Activated T-cell treated with anti-CD3 and anti-CD28 coated beads, Interleukin-2, amount 50 U/mL, for 24 hours (primary cell): ENCODE data around the gene FUBP3.
A peak's percentile ranks its signal among the peaks of the same experiment; 100 is the strongest.

Experiments
- DNase-seq: peaks from one replicate; pipeline ENCODE4 v3.0.0-alpha.2; 2020
- H3K27ac Mint-ChIP-seq: 2 replicates; pipeline ENCODE4 v1.8.0; 2020; ENCODE audit warnings: mild to moderate bottlenecking, mixed read lengths
- H3K27me3 Mint-ChIP-seq: 2 replicates; pipeline ENCODE4 v1.8.0; 2020; ENCODE audit warnings: mixed read lengths
- H3K36me3 Mint-ChIP-seq: 2 replicates; pipeline ENCODE4 v1.8.0; 2020; ENCODE audit warnings: low read depth, mixed read lengths
- H3K4me1 Mint-ChIP-seq: 2 replicates; pipeline ENCODE4 v1.8.0; 2020; ENCODE audit warnings: low read depth, mixed read lengths
- H3K4me3 Mint-ChIP-seq: 2 replicates; pipeline ENCODE4 v1.8.0; 2020; ENCODE audit warnings: mild to moderate bottlenecking, moderate library complexity, mixed read lengths
- H3K9me3 Mint-ChIP-seq: 2 replicates; pipeline ENCODE4 v1.8.0; 2020; ENCODE audit warnings: mixed read lengths

The FUBP3 gene

GRCh38 chr9:130578865-130579737, at the start of gene FUBP3:
Gene FUBP3, plus strand, starts transcription at chr9:130579577. Its CDS starts 104 bp downstream, at chr9:130579681.
- peak; percentile 95 for DNase-seq
- H3K4me1 Mint-ChIP-seq: peaks cover 46% of the 10 kb centered on the region
- H3K27me3 Mint-ChIP-seq: no peaks in the 10 kb centered on the region
- peak within 1 kb of the TSS; percentile 96 for H3K27ac Mint-ChIP-seq
- H3K36me3 Mint-ChIP-seq: peaks cover 37% of the 10 kb centered on the region
- no peaks in the 10 kb centered on the region for H3K9me3 Mint-ChIP-seq
- peak within 1 kb of the TSS; percentile 92 for H3K4me3 Mint-ChIP-seq

DNA sequence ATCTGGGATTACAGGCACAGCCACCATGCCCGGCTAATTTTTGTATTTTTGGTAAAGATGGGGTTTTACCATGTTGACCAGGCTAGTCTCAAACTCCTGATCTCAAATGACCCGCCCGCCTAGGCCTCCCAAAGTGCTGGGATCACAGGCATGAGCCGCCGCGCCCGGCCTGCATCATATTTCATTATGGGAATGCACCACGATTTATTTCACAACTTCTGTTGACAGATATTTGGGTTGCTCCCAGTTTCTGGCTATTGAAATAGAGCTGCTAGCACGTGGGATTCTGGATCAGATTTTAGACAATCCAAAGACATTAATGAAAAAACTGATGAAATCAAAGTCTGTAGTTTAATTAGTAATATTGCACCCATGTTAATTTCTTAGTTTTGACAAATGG, 48.4 kb upstream of the FUBP3 start:
- H3K4me3 Mint-ChIP-seq: no peak overlapping the region

DNA sequence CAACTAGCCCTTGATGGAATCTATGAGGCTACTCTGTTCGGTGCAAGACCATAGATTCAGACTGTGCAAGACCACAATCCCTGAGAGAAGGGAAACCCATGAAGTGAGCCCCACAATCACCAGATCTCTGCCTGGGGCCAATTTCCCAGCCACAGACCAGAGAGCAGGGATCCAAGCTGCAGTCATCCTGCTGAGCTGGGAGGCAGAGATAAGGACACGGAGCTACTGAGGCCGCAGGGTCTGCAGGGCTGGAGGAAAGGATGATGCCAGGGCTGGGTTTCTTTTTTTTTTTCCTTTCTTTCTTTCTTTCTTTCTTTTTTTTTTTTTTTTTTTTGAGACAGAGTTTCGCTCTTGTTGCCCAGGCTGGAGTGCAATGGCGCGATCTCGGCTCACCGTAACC, 47.7 kb upstream of the FUBP3 start:
- Mint-ChIP-seq H3K36me3 (no peaks in the 10 kb centered on the region), H3K27me3 (peaks cover 21% of the 10 kb centered on the region), H3K9me3 (no peaks in the 10 kb centered on the region), H3K4me1 (peaks cover 6% of the 10 kb centered on the region), H3K4me3 (no peak overlapping the region), H3K27ac (no peak overlapping the region)
- DNase-seq: no peak

More for the DNA sequence above, 48.4 kb upstream of the FUBP3 start:
- peaks cover 5% of the 10 kb centered on the region for H3K4me1 Mint-ChIP-seq
- no peak for DNase-seq
- H3K9me3 Mint-ChIP-seq: no peaks in the 10 kb centered on the region
- peaks cover 17% of the 10 kb centered on the region for H3K27me3 Mint-ChIP-seq
- H3K36me3 Mint-ChIP-seq: no peaks in the 10 kb centered on the region
- no peak overlapping the region for H3K27ac Mint-ChIP-seq

GRCh38 chr9:130532426-130533080, 46.8 kb upstream of the FUBP3 start:
- Mint-ChIP-seq H3K4me3 (no peak overlapping the region), H3K4me1 (peaks cover 10% of the 10 kb centered on the region)
- DNase-seq: no peak

GRCh38 chr9:130535818-130536521, 43.4 kb upstream of the FUBP3 start:
- Mint-ChIP-seq H3K9me3 (no peaks in the 10 kb centered on the region), H3K36me3 (no peaks in the 10 kb centered on the region), H3K27ac (no peak overlapping the region), H3K27me3 (peaks cover 63% of the 10 kb centered on the region), H3K4me3 (no peak overlapping the region), H3K4me1 (peaks cover 14% of the 10 kb centered on the region)
- DNase-seq: no peak

More at GRCh38 chr9:130532426-130533080, 46.8 kb upstream of the FUBP3 start:
- Mint-ChIP-seq H3K27ac (no peak overlapping the region), H3K27me3 (peaks cover 30% of the 10 kb centered on the region), H3K9me3 (no peaks in the 10 kb centered on the region), H3K36me3 (no peaks in the 10 kb centered on the region)

DNA sequence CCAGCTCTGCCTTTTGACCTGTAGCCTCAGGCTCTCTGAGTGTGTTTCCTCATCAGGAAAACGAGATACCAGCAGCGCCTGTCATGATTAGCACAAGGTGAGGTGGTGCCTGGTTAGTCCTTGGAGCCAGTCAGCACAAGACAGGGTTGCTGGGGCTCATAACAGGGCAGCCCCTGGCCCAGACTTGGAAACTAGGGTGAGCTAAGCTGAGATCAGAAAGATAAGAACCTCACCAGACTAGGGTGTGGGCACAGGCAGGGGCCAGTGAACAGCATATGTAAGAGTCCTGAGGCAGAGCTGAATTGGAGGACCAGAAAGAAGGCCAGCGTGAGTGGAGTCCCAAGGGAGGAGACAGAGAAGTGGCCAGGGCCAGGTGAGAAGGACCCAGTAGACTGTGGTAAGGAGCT, 42.7 kb upstream of the FUBP3 start:
- Mint-ChIP-seq H3K9me3 (no peaks in the 10 kb centered on the region), H3K4me3 (no peak overlapping the region), H3K36me3 (no peaks in the 10 kb centered on the region), H3K4me1 (peaks cover 14% of the 10 kb centered on the region), H3K27ac (no peak overlapping the region), H3K27me3 (peaks cover 66% of the 10 kb centered on the region)
- no peak for DNase-seq

GRCh38 chr9:130537346-130538050, 41.9 kb upstream of the FUBP3 start:
- no peak overlapping the region for H3K27ac Mint-ChIP-seq
- no peak overlapping the region for H3K4me3 Mint-ChIP-seq
- DNase-seq: no peak
- no peaks in the 10 kb centered on the region for H3K36me3 Mint-ChIP-seq
- no peaks in the 10 kb centered on the region for H3K9me3 Mint-ChIP-seq
- peaks cover 14% of the 10 kb centered on the region for H3K4me1 Mint-ChIP-seq
- peaks cover 71% of the 10 kb centered on the region for H3K27me3 Mint-ChIP-seq

- H3K4me3 Mint-ChIP-seq: no peak overlapping the region
- H3K36me3 Mint-ChIP-seq: no peaks in the 10 kb centered on the region
- peaks cover 14% of the 10 kb centered on the region for H3K4me1 Mint-ChIP-seq
- peaks cover 76% of the 10 kb centered on the region for H3K27me3 Mint-ChIP-seq
- no peak overlapping the region for H3K27ac Mint-ChIP-seq
- H3K9me3 Mint-ChIP-seq: no peaks in the 10 kb centered on the region
- no peak for DNase-seq
These were observed 39.8 kb upstream of the FUBP3 start for GRCh38 chr9:130539420-130540223.

- Mint-ChIP-seq H3K4me1 (peaks cover 8% of the 10 kb centered on the region), H3K27me3 (peaks cover 61% of the 10 kb centered on the region), H3K27ac (no peak overlapping the region), H3K9me3 (no peaks in the 10 kb centered on the region), H3K36me3 (no peaks in the 10 kb centered on the region), H3K4me3 (no peak overlapping the region)
- DNase-seq: no peak
These were observed 37.8 kb upstream of the FUBP3 start for GRCh38 chr9:130541533-130541932.

GRCh38 chr9:130542038-130542437, 37.3 kb upstream of the FUBP3 start:
- DNase-seq: no peak
- no peak overlapping the region for H3K27ac Mint-ChIP-seq
- peaks cover 56% of the 10 kb centered on the region for H3K27me3 Mint-ChIP-seq
- no peak overlapping the region for H3K4me3 Mint-ChIP-seq
- H3K9me3 Mint-ChIP-seq: no peaks in the 10 kb centered on the region
- H3K4me1 Mint-ChIP-seq: peaks cover 5% of the 10 kb centered on the region
- no peaks in the 10 kb centered on the region for H3K36me3 Mint-ChIP-seq

- DNase-seq: no peak
- Mint-ChIP-seq H3K4me3 (no peak overlapping the region), H3K27me3 (peaks cover 50% of the 10 kb centered on the region), H3K4me1 (peaks cover 3% of the 10 kb centered on the region), H3K9me3 (no peaks in the 10 kb centered on the region), H3K27ac (no peak overlapping the region), H3K36me3 (no peaks in the 10 kb centered on the region)
These were observed 36.7 kb upstream of the FUBP3 start for GRCh38 chr9:130542457-130543228.

DNA sequence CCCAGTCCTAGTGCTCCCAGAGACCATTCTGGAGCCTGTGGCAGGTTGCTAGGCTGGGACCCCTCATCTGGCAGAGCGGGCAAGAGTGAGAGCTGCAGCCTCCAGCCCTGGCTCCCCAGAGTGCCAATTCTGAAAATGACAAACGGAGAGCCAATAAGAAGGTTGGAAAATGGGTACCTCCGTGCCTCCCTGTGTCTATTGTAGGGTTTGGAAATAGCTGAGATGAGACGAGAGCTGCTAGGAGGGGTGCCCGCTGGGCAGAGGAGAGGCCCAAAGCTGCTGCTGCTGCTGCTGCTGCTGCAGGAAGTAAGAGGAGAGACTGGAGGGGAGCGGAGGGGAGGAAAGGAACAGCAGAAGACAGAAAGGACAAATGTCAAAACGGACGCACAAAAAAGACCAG, 36.0 kb upstream of the FUBP3 start:
- DNase-seq: no peak
- Mint-ChIP-seq H3K4me1 (no peaks in the 10 kb centered on the region), H3K4me3 (no peak overlapping the region), H3K27ac (no peak overlapping the region), H3K9me3 (no peaks in the 10 kb centered on the region), H3K27me3 (peaks cover 43% of the 10 kb centered on the region), H3K36me3 (no peaks in the 10 kb centered on the region)

DNA sequence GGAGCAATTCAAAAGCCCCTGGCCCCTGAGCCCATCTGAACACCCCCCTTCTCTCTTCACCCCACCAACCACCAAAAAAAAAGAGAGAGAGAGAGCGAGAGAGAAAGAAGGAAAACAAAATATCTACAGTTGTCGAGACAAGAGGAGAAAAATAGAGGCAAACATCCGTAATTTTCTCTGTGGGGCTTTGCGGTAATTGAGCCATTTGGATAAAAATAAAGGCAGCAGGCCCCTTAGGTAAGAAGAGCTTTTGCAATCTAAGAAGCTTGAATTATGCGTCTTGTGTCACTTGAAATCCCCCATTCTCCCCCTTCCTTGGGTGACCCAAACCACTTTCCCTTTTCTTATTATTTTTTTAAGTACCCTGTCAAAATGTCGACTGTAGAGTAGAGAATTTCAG, 35.5 kb upstream of the FUBP3 start:
- no peak overlapping the region for H3K27ac Mint-ChIP-seq
- no peak for DNase-seq
- H3K9me3 Mint-ChIP-seq: no peaks in the 10 kb centered on the region
- H3K36me3 Mint-ChIP-seq: no peaks in the 10 kb centered on the region
- H3K4me1 Mint-ChIP-seq: no peaks in the 10 kb centered on the region
- H3K4me3 Mint-ChIP-seq: no peak overlapping the region
- peaks cover 38% of the 10 kb centered on the region for H3K27me3 Mint-ChIP-seq
